ENCODE results near the gene WNT16.

GRCh38 chr7:121331048-121331447 lies 2.2 kb downstream of the WNT16 start:
- TF ChIP-seq BHLHE40 (IDR thresholded peaks at IDR 0.05; ENCODE audit: borderline replicate concordance) (no peak), HDGF (IDR thresholded peaks at IDR 0.05; ENCODE audit: borderline replicate concordance) (no peak), SUZ12 (IDR thresholded peaks at IDR 0.05) (no peak), NFRKB (IDR thresholded peaks at IDR 0.05) (no peak), FOXM1 (IDR thresholded peaks at IDR 0.05; ENCODE audit: borderline replicate concordance) (no peak), SP1 (IDR thresholded peaks at IDR 0.05) (no peak), FOXK2 (IDR thresholded peaks at IDR 0.05) (no peak), FOXA1 (IDR thresholded peaks at IDR 0.05) (no peak), ARNT (IDR thresholded peaks at IDR 0.05) (no peak), TARDBP (IDR thresholded peaks at IDR 0.05) (no peak), ZNF384 (IDR thresholded peaks at IDR 0.05) (no peak), ELF4 (IDR thresholded peaks at IDR 0.05) (no peak), L3MBTL2 (conservative IDR thresholded peaks at IDR 0.05) (no peak)

Data from HEK293T (cell line).